Gastroesophageal sphincter (tissue), 3 donors: ENCODE measurements around the gene TPRA1.

Experiments used
- CTCF ChIP-seq, 4 experiments: fragments of 200-600 bp in 2 of 4; fragments of 450-650 bp in 2 of 4; sonication (generic) in 1 of 4; IDR thresholded peaks; one replicate each; pipeline ENCODE4 v1.5.1; 2017 to 2019; ENCODE audit warnings: antibody characterized with exemption in 4 of 4, mild to moderate bottlenecking in 2 of 4, moderate library complexity in 2 of 4
- POLR2A ChIP-seq, 2 donors: fragments of 450-650 bp; IDR thresholded peaks; one replicate each; pipeline ENCODE4 v1.6.1; 2017; ENCODE audit warnings: antibody characterized with exemption in 2 of 2, mild to moderate bottlenecking in 2 of 2, moderate library complexity in 1 of 2

DNA sequence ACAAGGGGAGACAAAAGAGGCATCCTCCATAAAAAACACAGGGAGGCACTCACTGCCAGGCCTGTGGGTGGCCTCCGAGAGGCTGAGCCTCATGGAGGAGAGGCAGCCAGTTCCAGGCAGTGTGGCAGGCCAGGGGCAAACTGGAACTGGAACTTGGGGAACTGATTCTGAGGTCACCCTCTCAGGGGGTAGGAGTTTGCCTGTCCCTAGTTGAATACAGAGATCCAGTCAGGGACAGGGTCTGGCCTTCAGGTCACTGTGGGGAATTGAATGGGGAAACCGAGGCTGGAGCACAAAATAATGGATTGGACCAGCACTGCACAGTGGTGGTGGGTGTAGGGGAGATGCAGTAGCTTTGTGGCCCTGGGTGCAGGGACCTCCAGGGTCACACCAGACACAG lies 58.7 kb downstream of the TPRA1 start:
- TF ChIP-seq POLR2A (IDR thresholded peaks at IDR 0.05) (no peak), CTCF (IDR thresholded peaks at IDR 0.05) (no peak)
